Dermis blood vessel endothelial cell (primary cell): ENCODE measurements around the gene SMAD3. TPM values are rescaled to one million over a fixed set of nuclear protein-coding genes. Genes with fewer than 3 reads are reported as not detected.

Source experiments
- DNase-seq: peaks from one replicate; pipeline ENCODE4 v3.0.0; 2010
- total RNA-seq: library from RNA; depleted of rRNA; stranded (reverse); fragments of >200 nt; gene quantifications from 2 replicates; pipeline ENCODE4 v1.2.3, GENCODE V29; 2014

Gene SMAD3
- total RNA-seq, 1 donor from 2014 or later = 16.5 TPM

DNA sequence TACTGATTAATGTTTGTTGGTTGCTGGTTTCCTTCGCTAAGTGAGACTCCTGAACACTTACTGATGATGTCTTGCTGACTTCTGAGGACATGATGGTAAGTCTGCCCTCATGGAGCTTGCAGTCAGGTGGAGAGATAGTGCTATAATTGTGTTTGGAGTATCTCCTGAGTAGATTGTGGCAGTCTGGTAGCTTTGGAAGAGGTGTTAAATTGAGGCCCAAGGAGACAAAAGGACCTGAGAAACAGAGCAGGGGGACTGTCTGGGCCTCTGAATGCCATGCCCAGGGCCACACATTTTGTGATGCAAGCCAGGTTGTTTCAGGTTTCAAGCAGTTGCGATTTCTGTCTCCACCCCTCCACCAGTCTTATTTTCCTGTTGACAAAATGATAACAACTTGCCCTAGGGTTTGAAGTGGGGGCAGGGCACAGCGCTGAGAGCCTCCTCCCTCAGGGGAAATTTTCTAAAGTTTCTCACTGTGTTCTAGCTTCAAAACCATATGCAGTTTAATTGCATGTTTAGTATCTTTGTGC, 16.7 kb downstream of the SMAD3 start:
- no peak for DNase-seq

DNA sequence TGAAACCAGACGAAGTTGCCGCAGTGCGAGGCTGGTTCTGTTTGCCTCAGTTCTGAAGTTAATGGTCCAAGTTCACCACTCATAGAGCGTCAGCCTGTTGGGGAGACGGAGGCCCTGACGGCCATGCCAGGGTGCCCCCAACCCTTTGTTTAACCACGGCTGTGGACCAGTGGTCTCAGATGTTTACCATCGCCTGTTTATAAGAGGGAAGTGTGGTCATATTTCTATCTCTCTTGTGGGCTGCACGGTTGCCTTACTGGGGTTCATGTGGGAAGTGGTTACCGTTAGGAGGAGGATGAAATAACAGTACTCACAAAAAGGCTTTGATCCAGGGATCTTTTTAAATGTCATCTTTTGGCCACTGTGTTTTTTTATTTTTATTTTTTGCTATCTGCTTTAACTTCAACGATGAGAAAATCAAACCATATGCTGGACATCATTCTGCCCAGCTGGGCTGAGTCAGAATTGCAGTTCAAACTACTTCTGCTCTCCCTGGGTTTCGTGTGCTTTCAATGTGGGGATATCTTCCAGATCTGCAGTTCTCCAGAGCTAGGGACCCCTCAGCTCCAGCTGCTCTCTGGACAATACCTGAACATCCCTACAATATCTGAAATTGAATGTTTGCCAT, 17.8 kb downstream of the SMAD3 start:
- DNase-seq = no peak

DNA sequence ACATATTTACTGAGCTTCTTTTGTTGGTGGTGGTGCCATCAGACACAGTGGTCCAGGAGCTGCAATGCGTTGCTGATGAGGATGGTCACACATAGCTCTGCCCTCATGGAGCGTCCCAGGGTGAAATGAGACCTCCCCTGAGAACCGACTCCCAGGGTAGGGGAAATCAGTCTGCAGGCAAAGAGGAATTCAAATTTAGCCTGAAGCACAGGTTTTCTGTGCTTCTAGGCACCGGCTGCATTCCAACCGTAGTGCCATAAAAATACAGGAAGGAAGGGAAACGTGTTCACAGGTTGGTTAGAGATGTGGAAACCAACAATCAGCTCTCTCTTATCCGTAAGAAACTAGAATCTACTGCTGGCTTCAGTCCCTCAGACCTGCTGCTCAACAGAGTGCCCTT, 19.2 kb downstream of the SMAD3 start:
- peak; percentile 44 for DNase-seq

DNA sequence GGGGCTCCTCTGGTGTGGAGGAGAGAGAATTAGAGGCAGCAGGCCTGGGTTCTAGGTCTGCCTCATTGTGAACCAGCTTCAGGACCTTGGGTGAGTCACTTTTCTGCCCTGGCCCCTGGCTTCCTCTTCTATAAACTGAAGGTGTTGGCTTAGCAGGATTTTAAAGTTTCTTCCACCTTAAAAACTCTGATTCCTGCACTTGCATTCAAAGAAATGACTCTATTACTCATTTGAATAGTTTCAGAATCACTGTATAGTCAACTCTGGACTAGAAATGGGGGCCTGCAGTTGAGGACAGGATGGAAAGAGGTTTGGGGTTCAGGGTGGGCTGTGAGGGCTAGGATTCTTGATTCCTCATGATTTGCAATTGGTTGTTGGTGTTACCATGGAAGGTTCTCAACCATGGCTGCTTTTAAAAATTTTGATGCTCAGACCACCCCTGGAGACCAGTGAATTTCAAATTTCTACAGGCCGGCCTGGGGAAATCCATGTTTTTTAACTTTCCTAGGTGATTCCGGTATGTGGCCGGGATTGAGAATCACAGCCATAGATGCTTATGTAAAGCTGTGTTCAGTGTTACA, 19.9 kb downstream of the SMAD3 start:
- DNase-seq = peak; percentile 42

DNA sequence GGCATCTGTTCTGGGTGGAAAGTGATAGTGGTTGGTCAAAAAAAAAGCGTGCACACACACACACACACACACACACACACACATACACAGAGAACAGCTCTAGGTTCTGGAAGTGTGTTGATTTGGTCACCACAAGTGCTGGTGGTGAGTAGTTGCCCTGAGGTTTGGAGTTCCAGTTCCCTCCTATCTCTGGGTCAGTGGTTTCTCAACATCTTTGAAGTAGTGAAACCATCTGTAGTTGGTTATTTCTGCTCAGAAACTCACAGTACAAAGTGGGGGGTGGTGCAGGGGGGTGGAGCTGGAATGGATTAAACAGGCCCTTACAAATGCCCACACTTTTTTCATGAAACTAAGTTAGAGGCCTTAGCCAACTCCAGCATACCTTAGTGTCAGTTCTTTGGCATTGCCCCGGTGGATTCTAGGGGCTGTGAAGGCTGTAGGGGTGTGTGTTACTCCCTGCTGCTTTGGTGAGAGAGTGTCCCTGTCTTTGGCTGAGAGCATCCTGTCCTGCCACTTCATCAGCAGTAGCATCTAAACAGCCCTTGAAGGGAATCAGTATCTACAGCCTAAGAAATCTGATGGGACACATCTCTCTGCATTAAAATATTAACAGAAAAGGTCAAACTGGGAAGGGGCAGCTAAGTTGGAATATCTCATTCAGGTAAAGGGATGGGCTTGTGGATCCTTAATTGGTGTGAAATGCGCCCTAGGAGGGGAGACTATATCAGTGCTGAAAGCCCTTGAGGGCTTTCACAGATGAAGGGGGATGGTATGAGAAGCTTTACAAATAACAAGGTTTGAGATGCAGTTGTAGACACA, 20.6 kb downstream of the SMAD3 start:
- DNase-seq = no peak

DNA sequence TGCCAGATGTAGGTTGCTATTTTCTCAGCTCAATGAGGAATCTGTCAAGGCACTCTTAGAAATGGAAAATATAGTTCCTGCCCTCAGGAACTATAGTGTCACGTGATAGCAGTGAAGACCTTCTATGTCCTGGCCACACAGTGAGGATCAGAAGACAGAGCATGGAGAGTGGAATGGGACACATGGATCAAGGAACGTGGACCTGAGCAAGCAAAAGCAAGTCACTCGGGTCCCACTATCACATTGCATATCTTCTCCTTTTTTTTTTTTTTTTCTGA, 21.2 kb downstream of the SMAD3 start:
- DNase-seq = no peak

DNA sequence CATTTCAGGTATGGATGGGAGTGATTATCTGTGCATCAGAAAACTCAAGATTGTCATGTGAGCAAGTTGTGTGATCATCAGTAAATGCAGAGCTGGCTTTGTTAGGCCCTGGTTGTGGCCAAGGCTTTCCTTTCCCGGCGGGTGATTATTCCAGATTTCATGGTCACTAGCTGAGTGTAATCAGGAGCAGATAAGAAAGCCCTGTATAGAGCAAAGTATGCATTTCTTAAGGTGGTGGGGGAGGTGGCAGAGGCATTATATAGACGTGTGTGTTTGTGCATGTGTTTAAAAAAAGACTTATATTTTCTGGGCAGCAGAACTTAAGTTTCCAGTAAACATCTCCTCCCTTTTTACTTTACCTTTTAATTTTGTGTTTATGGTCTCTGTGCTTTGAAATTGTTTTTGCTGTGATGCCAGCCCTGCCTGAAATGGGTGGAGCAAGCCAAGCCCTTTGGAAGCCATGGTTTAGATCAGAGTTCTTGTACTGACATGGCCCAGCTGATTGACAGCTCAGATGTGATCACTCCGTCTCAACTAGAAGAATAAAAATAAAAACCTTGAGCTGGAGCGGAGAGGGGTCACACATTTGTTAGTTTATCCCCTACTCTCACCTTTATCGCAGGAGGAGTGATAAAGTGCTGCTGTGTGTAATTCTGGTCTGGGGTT, 22.2 kb downstream of the SMAD3 start:
- no peak for DNase-seq

DNA sequence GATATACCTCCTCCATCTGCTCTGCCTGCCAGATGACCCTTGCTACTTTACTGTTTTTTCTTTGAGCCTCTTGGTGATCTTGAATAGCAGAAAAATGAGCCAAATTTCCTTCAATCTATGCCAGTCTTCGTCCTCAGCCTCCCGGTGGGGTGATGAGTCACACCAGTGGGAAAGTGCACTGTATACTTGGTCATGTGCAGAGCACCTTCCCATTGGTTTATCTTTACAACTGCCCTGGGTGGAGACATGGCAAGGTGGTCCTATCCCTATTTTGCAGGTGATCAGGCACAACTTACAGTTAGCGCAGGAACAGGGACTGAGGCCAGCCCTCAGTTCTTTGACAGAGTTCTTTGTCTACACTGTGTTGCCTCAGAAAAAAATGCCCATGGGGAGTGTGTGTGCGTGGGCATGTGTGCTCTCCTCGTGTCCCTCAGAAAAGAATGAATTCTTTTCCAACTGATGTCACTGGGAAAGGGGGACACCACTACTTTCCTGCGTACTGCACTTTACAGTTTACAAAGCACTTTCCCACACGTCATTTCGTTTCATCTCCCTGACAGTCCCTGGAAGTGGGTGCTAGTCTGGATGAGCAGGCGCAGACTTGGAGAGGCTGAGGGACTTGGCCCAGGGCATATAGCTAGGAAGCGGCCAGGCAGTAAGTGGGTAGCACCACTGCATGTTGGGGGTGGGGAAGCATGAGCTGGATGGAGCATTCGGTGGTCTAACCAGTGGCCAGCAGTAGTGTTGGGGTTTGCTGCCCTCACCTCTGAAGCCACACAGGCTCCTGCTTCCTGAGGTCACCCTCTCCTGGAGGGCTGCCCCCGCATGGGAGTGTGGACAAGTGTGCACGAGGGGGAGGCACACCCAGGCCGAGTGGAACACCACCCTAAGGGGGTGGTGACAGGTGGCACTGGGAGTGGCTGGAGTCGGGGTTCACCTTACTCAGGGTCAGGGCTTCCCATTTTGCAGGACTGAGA, 24.1 kb downstream of the SMAD3 start:
- DNase-seq = peak; percentile 87

DNA sequence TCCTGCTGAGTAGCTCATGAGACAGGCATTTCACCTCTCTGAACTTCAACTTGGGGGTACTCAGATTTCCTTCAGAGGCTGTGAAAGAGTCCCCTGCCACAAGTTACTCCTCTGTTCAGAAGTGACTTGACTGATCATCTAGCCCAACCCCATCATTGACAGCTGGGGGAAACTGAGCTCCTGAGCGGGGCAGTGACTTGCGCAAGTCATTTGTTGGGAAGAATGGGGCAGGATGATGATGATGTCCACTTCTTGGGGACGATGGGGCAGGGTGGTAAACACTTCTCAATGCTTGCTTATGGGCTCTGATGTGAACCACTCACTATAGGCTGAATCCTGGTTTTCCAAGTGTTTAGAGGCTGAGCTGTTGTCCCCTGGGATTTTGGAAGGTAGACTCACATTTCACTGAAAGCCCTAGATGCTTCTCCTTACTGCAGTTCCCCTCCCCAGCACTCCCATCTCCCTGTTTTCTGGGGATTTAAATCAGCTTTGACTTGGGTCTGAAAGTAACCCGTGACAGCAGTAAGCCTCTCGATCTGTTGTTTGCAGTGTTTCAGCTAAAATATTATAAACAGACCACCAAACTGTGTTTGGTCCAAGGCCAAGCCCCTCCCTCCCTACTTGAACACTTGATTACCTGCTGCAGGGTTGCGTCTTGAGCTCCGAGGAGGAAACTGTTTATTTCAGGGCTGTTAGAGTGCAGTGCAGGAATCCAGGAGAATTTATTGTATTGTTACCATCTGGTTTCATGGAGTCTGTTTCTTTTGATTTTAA, 25.1 kb downstream of the SMAD3 start:
- no peak for DNase-seq

DNA sequence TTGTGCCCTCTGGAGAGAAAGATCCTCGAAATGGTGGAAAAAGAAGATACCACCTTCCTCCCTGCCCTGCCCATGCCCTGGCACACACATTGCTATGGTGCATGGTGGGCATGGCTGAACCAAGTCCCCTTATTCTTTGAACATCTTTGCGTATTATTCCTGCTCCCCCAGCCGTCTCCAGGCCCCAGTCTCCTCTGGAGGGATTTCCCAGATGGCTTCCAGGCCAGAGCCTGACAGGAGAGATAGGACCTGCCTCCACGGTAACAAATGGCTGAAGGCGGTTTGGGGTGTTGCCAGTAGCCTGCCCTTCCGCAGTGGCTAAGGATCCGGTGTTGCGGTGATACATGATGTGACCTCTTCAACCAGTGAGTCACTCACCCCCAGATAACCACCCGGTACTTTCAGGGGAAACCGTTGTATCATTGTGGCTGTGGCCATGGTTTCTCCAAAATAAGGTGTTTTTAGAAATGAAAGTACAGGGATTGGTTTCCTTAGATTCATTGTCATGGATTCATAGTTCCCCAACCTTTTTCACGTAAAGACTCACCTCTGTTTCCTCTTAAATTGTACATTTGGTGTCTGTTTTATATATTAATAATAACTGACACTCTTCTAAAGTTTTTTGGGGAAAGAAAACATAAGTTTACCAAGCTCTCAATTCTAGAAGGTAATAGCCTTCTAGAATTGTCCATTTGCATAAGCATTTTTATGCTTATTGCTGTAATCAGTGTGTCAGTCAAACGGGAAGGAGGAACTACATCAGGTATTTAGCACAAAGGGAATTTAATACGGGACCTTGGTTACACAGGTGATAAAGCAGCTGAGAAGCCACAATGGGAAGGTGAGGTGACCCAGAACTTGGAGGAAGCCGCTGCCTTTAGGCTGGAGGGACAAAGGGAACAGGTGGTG, 25.9 kb downstream of the SMAD3 start:
- DNase-seq = peak; percentile 99

DNA sequence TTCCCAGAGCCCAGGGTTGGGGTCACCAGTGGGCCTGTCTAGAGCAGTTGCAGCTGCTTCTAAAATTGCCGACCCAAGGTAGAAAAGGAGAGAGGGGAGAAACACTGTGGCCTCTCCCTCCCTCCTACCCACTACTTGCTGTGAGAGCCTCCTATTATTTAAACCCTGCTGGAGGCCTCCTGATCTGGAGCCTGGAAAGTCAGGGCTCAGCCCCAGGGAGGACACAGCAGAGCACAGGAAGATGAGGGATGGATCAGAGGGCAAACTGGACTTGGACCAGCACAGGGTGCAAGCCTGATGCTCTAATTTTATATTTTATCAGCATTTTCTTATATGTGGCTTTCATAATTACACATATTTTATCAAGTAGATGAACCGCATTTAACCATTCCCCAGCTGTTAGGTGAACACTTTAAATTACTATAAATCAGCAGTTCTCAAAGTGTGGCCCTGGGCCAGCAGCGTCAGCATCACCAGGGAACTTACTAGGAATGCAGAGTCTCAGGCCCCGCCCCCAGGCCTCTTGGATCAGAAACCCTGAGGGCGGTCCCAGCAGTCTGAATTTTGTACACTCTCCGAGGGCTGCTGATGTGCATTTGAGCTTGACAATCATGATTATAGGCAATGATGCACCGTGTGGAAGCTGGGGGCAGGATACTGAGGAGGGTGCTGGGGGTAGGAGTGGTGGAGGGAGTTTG, 26.7 kb downstream of the SMAD3 start:
- DNase-seq = no peak

DNA sequence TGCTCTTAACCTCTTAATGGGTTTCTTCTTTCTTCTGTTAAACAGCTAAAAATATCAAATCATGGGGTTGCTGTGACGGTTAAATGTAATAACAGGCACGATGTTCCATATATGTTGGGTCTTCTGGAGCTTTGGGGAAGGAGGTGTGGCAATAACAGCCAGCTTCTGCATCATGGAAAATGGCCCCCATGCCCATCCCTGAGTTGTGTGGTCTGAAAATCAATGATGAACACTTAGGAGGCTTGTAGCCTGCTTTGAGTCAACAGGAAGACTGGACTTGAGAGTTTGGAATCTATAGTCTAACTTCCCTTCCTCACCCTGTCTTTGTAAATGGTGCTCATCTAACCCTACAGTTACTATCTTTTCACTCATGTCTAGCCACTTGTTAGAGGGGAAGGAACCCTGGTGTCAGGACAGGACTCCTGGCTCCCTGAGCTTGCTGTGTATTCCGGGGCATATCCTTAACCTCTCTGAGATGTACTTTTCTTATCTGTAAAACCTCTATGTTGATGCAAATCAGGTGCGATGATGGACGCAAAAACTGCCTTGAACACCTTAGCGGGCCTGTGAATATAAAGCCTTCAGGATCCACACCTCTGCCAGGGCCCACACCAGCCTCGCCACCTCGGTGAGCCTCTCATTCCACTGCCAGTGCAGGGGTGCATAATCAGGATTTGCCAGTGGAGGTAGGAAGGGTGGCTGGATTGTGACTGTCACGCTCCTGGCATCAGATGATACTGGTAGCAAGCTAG, 27.5 kb downstream of the SMAD3 start:
- no peak for DNase-seq

DNA sequence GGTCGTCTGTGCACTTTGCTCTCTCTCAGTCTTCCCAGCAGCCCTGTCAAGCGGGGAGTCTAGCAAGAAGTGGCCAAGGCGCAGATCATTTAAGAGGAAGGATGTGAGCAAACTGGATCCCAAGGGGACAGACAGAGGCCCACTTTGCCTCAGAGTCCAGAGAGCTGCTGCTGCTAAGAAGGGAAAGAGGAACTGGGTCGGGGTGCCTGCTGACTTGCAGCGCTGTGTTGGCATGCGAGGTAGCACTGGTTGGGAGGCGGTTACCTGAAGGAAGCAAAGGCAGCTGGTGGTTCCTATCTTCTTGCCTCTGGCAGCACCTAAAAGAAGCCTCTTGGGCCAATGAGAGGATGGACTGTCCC, 28.1 kb downstream of the SMAD3 start:
- DNase-seq = no peak

DNA sequence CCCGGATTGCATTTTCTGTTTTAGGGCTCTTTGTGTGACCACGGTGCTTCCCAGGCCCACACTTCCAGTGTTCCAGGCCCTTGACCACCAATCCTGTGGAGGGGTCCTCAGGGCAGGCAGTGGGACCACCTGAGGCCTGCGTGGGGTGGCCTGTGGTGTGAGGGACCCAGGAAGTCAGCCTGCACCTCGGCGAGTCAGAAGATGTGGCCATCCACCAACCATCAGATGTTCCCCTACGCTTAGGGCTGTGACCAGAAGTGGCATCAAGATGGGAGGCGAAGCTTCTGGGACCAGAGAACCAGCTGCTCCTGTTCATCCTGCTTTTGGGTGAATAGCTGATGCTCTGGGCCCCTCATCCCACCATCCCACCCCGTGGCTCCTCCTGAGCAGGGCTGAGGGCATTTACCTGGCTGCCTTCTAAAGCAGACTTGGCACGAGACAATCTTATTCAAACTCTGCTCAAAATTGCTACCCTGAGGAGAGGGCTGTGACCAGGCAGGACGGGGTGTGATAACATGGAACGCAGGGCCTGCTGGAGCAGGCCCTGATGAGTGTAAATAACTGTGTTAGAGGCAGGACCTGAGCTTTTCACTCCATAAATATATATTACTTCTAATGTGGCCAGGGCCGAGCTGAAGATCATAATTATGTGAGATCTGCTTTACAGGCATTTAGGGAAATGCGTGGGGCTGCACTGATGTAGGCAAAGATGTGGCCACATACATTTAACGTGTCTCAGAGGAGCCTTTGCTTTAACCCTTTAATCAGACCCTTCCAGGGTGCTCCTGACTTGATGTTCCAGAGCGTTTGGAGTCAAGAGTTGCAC, 28.8 kb downstream of the SMAD3 start:
- no peak for DNase-seq

DNA sequence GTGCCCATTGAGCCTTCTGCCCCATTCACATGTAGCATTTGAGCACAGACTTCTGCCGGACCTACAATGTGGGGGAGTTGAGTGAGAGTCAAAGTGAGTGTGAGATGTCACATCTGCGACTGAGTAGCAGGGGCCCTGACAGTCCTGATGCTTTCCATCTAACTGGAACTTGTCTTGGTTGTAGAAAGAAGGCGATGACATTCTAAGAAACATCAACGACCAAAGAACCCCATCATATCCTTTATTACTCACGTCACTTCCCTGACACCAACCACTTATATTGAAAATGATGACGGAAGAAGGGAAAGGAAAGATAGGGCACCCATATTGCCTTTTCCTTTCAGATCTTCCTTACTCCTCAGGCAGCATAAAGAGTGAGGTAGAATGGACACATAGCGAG, 30.5 kb downstream of the SMAD3 start:
- DNase-seq = no peak

DNA sequence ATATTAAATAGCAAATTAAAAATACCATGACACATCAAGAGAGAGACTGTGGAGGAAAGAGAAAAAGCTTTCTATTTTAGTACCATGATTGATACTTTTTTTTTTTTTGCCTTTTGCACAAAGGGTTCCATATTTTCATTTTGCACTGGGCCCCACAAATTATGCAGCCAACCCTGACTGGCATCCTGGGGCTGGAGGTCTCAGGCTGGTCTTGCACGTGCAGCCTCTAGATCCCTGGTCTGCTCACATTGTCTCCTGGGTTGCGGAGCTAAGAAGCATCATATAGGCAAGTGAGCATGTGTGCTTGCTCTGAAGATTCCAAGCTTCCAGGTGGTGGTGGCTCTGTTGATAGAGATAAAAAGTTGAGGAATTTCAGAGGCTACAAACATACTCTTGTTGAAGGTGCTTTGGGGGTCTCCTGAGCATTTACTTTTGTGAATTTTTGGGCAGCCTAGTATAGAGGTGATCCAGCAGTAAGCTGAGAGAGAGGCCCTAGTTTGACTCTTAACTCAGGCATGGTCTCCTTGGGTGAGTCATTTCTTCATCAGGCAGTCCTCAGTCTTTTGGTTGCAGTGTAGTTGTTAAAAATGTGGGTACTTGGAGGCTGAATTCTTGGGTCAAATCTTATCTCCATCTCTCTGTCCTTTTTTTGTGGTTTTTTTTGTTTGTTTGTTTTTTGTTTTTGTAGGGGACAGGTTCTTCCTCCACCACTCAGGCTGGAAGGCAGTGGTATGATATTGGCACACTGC, 31.3 kb downstream of the SMAD3 start:
- DNase-seq = no peak

DNA sequence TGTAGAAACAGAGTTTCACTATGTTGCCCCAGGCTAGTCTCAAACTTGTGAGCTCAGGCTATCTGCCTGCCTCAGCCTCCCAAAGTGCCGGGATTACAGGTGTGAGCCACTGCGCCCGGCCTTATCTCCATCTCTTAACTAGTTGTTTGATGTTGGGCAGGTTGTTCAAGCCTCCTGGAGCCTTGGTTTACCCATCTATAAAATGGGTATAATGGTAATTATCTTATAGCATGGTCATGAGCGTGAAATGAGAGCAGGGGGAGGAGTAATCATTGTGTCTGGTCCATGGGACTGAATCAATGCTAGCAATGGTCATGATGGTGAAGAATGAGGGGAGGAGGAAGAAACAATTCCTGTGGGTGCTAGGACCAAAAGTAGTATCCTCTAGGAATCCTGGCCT, 32.0 kb downstream of the SMAD3 start:
- no peak for DNase-seq
